ENCODE results near the gene OR52L1.

The OR52L1 gene

GRCh38 chr11:5940748-5941147 is 46.0 kb downstream of the OR52L1 start:
- no peak overlapping the region for H3K27ac ChIP-seq (ENCODE audit: low read depth, low read length)
- no peak overlapping the region for H3K9ac ChIP-seq (ENCODE audit: low read depth, low read length)
- H3K4me1 ChIP-seq (ENCODE audit: insufficient read depth, low read length), result no peaks in the 10 kb centered on the region
- no peaks in the 10 kb centered on the region for H3K27me3 ChIP-seq (ENCODE audit: insufficient read depth, low read length)
- H3K9me3 ChIP-seq (ENCODE audit: insufficient read depth, low read depth, low read length), result no peaks in the 10 kb centered on the region
- 93% methylated on average over 2 of the region's 2 CpGs for WGBS
- no peaks in the 10 kb centered on the region for H3K36me3 ChIP-seq (ENCODE audit: insufficient read depth, low read length)
- no peak overlapping the region for H3K4me3 ChIP-seq (ENCODE audit: low read length)

GRCh38 chr11:5938603-5938965 is 48.2 kb downstream of the OR52L1 start:
- H3K4me1 ChIP-seq (ENCODE audit: insufficient read depth, low read length), result no peaks in the 10 kb centered on the region
- no peak overlapping the region for H3K27ac ChIP-seq (ENCODE audit: low read depth, low read length)
- no peaks in the 10 kb centered on the region for H3K36me3 ChIP-seq (ENCODE audit: insufficient read depth, low read length)
- H3K4me3 ChIP-seq (ENCODE audit: low read length), result no peak overlapping the region
- H3K27me3 ChIP-seq (ENCODE audit: insufficient read depth, low read length), result no peaks in the 10 kb centered on the region
- no peak overlapping the region for H3K9ac ChIP-seq (ENCODE audit: low read depth, low read length)
- H3K9me3 ChIP-seq (ENCODE audit: insufficient read depth, low read depth, low read length), result no peaks in the 10 kb centered on the region
- WGBS, result 96% methylated on average over 21 of the region's 21 CpGs

- H3K27ac ChIP-seq (ENCODE audit: low read depth, low read length), result no peak overlapping the region
- no peak overlapping the region for H3K9ac ChIP-seq (ENCODE audit: low read depth, low read length)
- no peaks in the 10 kb centered on the region for H3K36me3 ChIP-seq (ENCODE audit: insufficient read depth, low read length)
- no peaks in the 10 kb centered on the region for H3K4me1 ChIP-seq (ENCODE audit: insufficient read depth, low read length)
- H3K27me3 ChIP-seq (ENCODE audit: insufficient read depth, low read length), result no peaks in the 10 kb centered on the region
- no peak overlapping the region for H3K4me3 ChIP-seq (ENCODE audit: low read length)
- 91% methylated on average over 39 of the region's 39 CpGs for WGBS
- no peaks in the 10 kb centered on the region for H3K9me3 ChIP-seq (ENCODE audit: insufficient read depth, low read depth, low read length)
Measured at GRCh38 chr11:5937868-5938602, 48.8 kb downstream of the OR52L1 start.

Data from HUES64 (cell line).